ENCODE results near the gene BCKDHB. TPM values are rescaled to one million over a fixed set of nuclear protein-coding genes. Genes with fewer than 3 reads are reported as not detected.
"Not testable (repeated sequence)": the region's sequence is repeated elsewhere in the genome, so short reads cannot be mapped to it uniquely, and the experiment has no call there.

BCKDHB gene
- polyA plus RNA-seq, 1 donor (not counting 4 experiments of a cell fraction or from before 2014, with no cell fraction given): 20.9 TPM

GRCh38 chr6:80289727-80290126 is 183.3 kb downstream of the BCKDHB start:
- no peaks in the 10 kb centered on the region for H4K20me1 ChIP-seq (ENCODE audit: control insufficient read depth, extremely low read depth, insufficient read depth, low read length)
- peaks cover 4% of the 10 kb centered on the region for H3K4me1 ChIP-seq (ENCODE audit: control insufficient read depth, extremely low read depth, insufficient read depth, low read length)
- no peaks in the 10 kb centered on the region for H3K27me3 ChIP-seq (ENCODE audit: control insufficient read depth, extremely low read depth, insufficient read depth, low read length)
- no peak overlapping the region for H3K4me2 ChIP-seq (ENCODE audit: control insufficient read depth, extremely low read depth, insufficient read depth, low read depth, low read length)
- no peak overlapping the region for H3K4me3 ChIP-seq (ENCODE audit: control insufficient read depth in 2 of 3, extremely low read depth in 1 of 3, insufficient read depth in 2 of 3, low read depth in 1 of 3, low read length in 3 of 3)
- FAIRE-seq (no peak), DNase-seq (ENCODE audit: low read depth, low spot score) (no peak)
- no peak overlapping the region for H3K9ac ChIP-seq (ENCODE audit: control insufficient read depth, extremely low read depth, insufficient read depth, low read length)
- H3K9me1 ChIP-seq (ENCODE audit: control insufficient read depth, extremely low read depth, insufficient read depth, low read length): no peaks in the 10 kb centered on the region
- no peak for TF ChIP-seq EZH2 (IDR thresholded peaks at IDR 0.05; ENCODE audit: low read length)
- no peak for TF ChIP-seq CTCF (optimal IDR thresholded peaks at IDR 0.05 in 1 of 3, IDR thresholded peaks at IDR 0.05 in 1 of 3, conservative IDR thresholded peaks at IDR 0.05 in 1 of 3; ENCODE audit: extremely low read depth in 1 of 3, insufficient read depth in 2 of 3, low read length in 3 of 3)
- H3K27ac ChIP-seq (ENCODE audit: control insufficient read depth, insufficient read depth, low read length): no peak overlapping the region
- H3K9me3 ChIP-seq (ENCODE audit: control insufficient read depth, low read depth, low read length): no peaks in the 10 kb centered on the region
- no peaks in the 10 kb centered on the region for H3K79me2 ChIP-seq (ENCODE audit: control insufficient read depth, insufficient read depth, low read length)
- no peak overlapping the region for H2AFZ ChIP-seq (ENCODE audit: control insufficient read depth, low read length)
- dilution Hi-C loops (cut with MboI; ENCODE audit: extremely low pct_ligation_motif_present, low sequenced_read_pairs): no loop called here
- no peaks in the 10 kb centered on the region for H3K36me3 ChIP-seq (ENCODE audit: control insufficient read depth in 2 of 2, extremely low read depth in 1 of 2, insufficient read depth in 2 of 2, low read length in 2 of 2)

DNA sequence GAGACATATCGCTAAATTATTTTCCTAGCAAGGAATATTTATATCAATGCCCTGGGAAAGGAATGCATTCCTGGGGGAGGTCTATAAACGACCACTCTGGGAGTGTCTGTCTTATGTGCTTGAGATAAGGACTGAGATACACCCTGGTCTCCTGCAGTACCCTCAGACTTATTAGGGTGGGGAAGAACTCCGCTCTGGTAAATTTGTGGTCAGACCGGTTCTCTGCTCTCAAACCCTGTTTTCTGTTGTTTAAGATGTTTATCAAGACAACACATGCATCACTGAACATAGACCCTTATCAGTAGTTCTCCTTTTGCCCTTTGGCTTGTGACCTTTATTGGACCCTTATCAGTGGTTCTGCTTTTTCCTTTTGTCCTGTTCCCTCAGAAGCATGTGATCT is 188.1 kb downstream of the BCKDHB start:
- H3K27me3 ChIP-seq (ENCODE audit: control insufficient read depth, extremely low read depth, insufficient read depth, low read length); H4K20me1 ChIP-seq (ENCODE audit: control insufficient read depth, extremely low read depth, insufficient read depth, low read length); FAIRE-seq; H3K4me2 ChIP-seq (ENCODE audit: control insufficient read depth, extremely low read depth, insufficient read depth, low read depth, low read length); dilution Hi-C loops (cut with MboI; ENCODE audit: extremely low pct_ligation_motif_present, low sequenced_read_pairs); H3K36me3 ChIP-seq (ENCODE audit: control insufficient read depth in 2 of 2, extremely low read depth in 1 of 2, insufficient read depth in 2 of 2, low read length in 2 of 2); H2AFZ ChIP-seq (ENCODE audit: control insufficient read depth, low read length); H3K27ac ChIP-seq (ENCODE audit: control insufficient read depth, insufficient read depth, low read length); H3K9me1 ChIP-seq (ENCODE audit: control insufficient read depth, extremely low read depth, insufficient read depth, low read length); H3K9me3 ChIP-seq (ENCODE audit: control insufficient read depth, low read depth, low read length); H3K79me2 ChIP-seq (ENCODE audit: control insufficient read depth, insufficient read depth, low read length); H3K9ac ChIP-seq (ENCODE audit: control insufficient read depth, extremely low read depth, insufficient read depth, low read length); DNase-seq (ENCODE audit: low read depth, low spot score); H3K4me1 ChIP-seq (ENCODE audit: control insufficient read depth, extremely low read depth, insufficient read depth, low read length); H3K4me3 ChIP-seq (ENCODE audit: control insufficient read depth in 2 of 3, extremely low read depth in 1 of 3, insufficient read depth in 2 of 3, low read depth in 1 of 3, low read length in 3 of 3): not testable (repeated sequence)

- dilution Hi-C loops (cut with MboI; ENCODE audit: extremely low pct_ligation_motif_present, low sequenced_read_pairs): no loop called here
Observed at GRCh38 chr6:80302716-80303115, 196.2 kb downstream of the BCKDHB start.

More at GRCh38 chr6:80302716-80303115, 196.2 kb downstream of the BCKDHB start:
- Histone ChIP-seq H3K4me3 (ENCODE audit: control insufficient read depth in 2 of 3, extremely low read depth in 1 of 3, insufficient read depth in 2 of 3, low read depth in 1 of 3, low read length in 3 of 3) (no peak overlapping the region), H3K9me3 (ENCODE audit: control insufficient read depth, low read depth, low read length) (no peaks in the 10 kb centered on the region), H3K79me2 (ENCODE audit: control insufficient read depth, insufficient read depth, low read length) (no peaks in the 10 kb centered on the region), H3K4me1 (ENCODE audit: control insufficient read depth, extremely low read depth, insufficient read depth, low read length) (no peaks in the 10 kb centered on the region), H3K9me1 (ENCODE audit: control insufficient read depth, extremely low read depth, insufficient read depth, low read length) (no peaks in the 10 kb centered on the region), H3K4me2 (ENCODE audit: control insufficient read depth, extremely low read depth, insufficient read depth, low read depth, low read length) (no peak overlapping the region), H4K20me1 (ENCODE audit: control insufficient read depth, extremely low read depth, insufficient read depth, low read length) (no peaks in the 10 kb centered on the region), H3K9ac (ENCODE audit: control insufficient read depth, extremely low read depth, insufficient read depth, low read length) (no peak overlapping the region), H3K36me3 (ENCODE audit: control insufficient read depth in 2 of 2, extremely low read depth in 1 of 2, insufficient read depth in 2 of 2, low read length in 2 of 2) (no peaks in the 10 kb centered on the region), H3K27ac (ENCODE audit: control insufficient read depth, insufficient read depth, low read length) (no peak overlapping the region), H3K27me3 (ENCODE audit: control insufficient read depth, extremely low read depth, insufficient read depth, low read length) (no peaks in the 10 kb centered on the region), H2AFZ (ENCODE audit: control insufficient read depth, low read length) (no peak overlapping the region)
- FAIRE-seq (no peak), DNase-seq (ENCODE audit: low read depth, low spot score) (no peak)
- TF ChIP-seq EZH2 (IDR thresholded peaks at IDR 0.05; ENCODE audit: low read length) (no peak), CTCF (optimal IDR thresholded peaks at IDR 0.05 in 1 of 3, IDR thresholded peaks at IDR 0.05 in 1 of 3, conservative IDR thresholded peaks at IDR 0.05 in 1 of 3; ENCODE audit: extremely low read depth in 1 of 3, insufficient read depth in 2 of 3, low read length in 3 of 3) (no peak)
